ENCODE data around the gene SLC22A17.

DNA sequence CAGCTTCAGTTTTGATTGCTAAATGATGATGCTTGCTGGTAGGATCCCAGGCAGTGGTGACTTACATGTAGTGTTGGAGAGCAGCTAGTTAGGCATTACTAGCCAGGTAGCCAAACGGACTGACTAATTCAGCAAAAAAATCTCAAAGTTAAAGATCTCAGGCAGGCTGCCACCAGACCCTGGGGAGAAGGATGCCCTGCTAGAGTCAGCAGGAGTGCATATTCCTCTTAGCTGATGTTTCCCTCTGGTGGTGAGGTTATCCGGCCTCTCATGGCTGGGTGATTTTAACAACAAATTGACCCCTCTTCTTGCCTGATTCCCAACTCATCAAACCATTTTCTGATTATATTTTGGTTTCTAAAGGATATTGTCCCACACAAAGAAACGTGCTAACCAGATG lies 9.5 kb upstream of the SLC22A17 start:
- TF ChIP-seq, protein P1, sequence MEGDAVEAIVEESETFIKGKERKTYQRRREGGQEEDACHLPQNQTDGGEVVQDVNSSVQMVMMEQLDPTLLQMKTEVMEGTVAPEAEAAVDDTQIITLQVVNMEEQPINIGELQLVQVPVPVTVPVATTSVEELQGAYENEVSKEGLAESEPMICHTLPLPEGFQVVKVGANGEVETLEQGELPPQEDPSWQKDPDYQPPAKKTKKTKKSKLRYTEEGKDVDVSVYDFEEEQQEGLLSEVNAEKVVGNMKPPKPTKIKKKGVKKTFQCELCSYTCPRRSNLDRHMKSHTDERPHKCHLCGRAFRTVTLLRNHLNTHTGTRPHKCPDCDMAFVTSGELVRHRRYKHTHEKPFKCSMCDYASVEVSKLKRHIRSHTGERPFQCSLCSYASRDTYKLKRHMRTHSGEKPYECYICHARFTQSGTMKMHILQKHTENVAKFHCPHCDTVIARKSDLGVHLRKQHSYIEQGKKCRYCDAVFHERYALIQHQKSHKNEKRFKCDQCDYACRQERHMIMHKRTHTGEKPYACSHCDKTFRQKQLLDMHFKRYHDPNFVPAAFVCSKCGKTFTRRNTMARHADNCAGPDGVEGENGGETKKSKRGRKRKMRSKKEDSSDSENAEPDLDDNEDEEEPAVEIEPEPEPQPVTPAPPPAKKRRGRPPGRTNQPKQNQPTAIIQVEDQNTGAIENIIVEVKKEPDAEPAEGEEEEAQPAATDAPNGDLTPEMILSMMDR (IDR thresholded peaks at IDR 0.05) = peak in 3 of 5 experiments; percentile 10 to 30 (median 13)
- TF ChIP-seq POLR2A (IDR thresholded peaks at IDR 0.05) = no peak
- TF ChIP-seq EP300 (IDR thresholded peaks at IDR 0.05) = no peak

Measured in tibial nerve (tissue), 4 donors.